ENCODE measurements around the gene OSBPL5.

The OSBPL5 gene

DNA sequence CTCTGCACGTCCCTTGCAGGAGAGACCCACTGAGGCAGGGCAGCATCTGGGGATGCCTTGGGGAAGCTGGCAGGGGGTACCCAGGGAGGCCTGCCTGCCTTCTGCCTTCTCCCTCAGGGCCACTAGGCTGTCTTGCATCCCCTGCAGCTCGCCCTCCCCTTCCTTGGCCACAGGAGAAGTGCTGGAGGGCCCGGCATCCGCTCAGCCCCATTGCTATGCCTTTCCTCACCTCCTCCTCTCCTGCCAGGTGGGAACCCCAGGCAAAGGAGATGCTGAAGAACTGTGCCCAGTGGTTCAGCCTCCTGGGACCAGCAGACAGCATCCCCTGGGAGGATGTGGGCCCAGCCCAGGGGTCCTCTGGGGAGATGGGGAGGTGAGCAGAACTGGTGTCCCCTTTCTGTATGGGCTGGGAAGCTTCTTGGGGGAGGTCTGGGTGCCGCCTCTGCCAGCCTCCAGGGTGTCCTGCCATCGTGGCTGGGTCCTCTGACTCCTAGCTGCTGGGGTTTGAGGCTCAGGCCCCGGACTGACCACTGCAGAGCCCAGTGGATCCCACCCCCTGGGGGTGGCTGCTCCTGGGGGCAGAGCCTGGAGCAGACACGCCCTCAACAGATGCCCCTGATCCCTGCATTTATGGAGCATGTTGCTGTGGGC lies 32.9 kb upstream of the OSBPL5 start:
- DNase-seq, result no peak

DNA sequence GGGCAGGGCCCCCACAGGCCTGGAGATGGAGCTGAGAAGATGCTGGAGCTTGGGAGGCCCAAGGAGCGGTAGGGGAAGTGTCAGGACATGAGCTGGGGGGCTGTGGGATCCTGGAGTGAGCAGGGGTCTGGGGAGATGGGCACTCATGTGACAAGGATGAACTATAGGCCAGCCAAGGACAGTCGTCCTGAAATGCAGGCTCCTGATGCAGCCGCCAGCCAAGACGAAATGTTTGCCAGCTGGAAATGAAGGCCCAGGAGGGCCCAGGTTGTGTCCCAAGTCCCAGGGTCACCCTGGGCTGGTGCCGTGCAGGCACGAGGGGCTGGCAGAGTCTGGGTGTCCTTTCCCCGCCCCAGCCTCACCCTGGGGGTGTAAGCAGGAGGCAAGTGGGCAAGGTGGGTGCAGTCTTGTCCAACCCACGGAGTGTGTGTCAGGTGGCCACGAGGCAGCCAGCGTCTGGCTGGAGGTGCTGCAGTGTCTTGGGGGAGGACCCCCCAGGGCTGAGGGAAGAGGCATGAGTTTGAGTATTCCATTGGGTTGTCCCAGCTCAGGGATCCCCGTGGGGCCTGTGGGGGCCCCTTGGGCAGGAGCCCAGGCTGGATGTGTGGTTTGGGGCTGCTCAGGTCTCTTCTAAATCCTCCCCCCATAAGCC lies 32.1 kb upstream of the OSBPL5 start:
- DNase-seq, result no peak

DNA sequence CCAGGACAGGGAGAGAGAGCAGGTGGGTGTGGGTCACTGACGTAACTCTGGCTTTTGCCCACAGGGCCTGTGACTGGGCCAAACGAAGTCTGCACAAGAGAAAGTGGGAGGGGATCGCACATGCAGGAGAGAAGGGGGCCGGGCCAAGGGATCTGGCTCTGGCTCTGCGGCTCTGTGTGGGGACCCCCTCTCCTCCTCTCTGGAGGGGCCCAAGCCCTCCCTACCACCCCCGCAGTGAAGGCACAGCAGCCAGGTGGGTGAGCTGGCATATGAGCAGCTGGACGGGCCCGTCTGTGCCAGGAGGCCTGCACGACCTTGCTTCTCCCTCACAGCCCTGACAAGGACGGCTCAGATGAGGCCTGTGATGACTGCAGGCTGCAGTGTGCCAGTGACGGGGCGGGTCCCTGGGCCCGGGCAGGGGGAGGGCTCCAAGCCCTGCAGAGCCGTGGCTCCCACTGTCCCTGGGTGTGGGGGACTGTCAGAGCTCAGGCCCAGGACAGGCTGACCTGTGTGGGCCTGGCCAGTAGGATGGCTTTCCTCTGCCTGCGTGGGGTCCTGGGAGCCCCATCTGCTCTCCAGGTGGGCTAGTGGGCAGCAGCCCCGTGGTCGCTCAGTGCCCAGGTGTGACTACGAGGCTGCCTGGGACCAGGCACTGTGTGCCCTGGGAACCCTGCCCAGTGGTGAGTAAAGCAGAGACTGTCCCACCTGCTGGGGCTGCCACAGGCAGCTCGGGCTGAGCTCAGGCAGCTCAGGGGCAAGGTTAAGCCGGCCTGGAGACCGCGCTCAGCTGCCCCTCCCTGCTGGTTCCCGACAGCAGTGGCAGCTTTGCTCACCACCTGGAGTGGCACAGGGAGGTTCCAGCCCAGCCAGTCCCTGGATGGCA lies 31.3 kb upstream of the OSBPL5 start:
- no peak for DNase-seq

DNA sequence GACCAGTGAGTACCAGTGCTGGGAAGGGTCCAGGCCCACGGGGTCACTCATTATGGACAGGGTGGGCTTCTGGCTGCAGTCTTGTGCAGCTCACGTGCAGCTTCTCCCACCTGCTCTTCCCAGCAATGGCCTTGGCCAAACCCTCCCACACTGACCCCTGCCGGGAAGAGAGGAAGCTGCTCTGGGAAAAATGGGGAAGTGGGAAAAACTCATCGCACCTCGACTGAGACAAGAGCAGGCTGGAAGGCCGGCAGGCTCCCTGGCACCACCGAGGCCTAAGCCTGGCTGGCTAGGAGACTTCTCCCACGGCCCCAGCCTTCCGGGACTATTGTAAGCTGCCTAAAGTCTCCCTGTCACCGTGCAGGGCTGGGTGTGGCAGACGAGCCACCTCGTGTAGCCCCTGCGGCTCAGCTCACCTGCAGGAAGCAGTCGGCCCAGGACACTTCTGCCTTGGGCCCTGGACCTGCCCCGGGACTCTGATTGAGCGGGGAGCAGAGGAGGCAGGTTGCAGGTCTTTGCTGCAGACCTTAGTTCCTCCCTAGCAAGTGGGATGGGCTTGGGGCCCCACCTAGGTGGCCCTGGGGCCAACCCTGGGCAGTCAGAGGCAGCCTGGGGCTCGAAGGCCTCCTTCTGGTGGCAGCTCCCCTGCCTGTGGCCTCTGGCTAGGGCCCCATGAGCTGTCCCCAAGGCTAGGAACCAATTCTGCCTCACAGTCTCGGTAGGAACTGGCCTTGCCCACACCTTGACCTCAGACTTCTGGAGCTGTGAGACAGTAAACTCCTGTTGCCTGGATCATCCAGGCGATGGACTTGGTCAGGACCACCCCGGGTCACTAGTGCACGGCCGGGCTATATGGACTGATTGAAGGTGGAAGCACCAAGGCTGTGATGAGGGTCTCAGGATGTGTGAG lies 30.4 kb upstream of the OSBPL5 start:
- DNase-seq, result peak; percentile 37 to 59

DNA sequence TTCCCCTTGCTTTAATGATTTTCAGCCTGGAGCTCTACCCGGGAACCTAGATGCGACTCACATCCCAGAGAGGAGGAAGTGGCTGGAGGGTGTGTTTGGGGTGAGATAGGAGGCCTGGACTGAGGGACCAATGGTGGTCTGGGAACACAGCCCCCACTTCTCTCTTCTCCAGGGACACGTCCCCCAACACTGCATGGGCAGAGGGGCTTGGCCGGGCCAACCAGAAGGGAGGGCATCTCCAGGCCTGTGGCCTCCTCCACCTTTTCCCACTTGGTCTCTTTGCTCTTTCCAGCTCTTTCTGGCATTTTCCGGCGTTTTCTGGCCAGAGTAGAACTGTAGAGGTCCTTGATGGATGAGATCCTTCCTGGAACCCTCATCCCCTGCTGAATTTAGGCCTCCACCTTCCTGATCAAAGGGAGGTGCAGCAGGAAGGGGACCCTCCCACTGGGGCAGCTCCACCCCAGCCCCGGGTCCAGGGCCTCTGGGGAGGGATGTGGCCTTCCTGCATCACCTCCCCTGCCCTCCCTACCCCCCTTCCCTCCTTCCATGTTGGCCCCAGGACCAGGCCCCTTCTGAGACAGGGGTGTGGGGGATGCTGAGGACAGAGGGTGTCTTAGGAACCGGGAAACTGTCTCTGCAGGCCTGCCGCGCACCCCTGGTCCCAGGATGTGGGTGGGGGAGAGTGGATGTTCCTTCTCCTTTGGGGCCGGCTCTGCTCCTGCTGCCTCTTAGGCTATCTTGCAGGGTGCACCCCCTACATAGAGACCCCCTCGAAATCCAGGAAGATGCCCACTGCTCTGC lies 29.1 kb upstream of the OSBPL5 start:
- DNase-seq, result no peak

DNA sequence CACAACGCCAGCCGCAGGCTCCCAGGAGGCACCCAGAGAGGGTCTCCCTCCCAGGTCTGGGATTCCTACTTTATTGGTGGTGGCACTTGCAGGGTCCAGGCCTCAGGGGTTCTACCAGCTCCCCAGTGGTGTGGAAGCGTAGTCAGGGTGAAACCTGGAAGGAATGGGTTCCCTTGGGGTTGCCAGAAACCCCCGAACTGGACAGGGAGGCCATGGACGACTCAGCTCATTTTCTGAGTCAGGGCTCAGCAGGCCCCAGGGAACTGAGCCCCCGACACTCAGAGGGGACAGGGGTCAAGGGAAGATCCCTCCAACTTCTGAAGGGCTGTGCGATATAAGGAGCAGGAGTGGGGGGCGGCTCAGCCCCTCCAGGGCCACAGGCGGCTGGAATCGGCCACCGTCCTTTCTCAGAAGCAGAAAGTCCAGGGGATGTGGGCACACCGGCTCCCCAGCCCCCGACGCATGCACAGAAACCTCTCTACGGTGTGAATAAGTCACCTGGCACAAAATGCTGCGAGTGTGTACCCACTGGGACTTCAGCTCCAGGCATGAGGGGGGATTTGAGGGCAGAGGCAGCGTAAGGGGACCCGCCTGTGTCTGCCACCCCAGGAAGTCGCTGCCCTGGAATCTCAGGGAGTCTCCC lies 28.4 kb upstream of the OSBPL5 start:
- DNase-seq, result no peak

DNA sequence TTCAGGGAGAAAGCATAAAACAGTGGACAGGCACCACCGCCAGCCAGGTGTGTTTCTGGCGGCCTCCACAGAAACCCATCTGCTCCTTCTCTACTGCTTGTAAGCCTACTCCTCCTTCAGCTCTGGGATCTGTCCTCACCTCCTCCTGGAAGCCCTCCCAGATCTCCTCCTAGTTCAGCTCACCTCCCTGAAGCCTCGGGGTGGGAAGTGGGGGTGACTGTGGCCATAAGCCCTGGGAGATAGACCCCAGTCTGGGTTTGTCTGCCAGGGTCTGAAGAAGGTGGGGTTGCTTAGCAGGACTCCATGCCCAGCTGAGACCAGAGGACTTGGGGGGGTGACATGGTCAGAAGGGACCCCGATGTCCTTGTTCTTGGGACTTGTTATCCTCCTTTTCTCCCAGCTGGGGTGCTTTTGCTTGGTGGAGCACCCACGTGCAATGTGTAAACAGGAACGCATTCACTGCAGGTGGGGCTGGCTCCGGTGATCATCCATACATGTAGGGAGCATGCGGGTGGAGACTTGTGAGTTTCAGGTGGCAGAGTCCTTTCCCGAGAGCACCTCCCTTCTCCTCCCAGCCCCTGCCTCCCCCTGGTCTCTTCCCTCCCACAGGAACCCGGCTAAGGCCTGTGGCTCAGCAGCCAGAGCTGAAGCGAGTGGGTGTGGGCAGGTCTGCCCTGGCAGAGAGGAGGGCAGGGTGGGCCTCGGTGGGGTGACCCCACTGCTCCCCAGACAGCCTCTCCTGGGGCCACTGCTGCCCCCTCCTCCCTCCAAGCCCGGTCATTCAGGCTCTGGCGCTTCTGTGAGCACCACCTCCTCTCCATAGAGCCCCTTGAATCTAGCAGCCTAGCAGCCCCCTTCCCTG lies 27.6 kb upstream of the OSBPL5 start:
- DNase-seq, result no peak

DNA sequence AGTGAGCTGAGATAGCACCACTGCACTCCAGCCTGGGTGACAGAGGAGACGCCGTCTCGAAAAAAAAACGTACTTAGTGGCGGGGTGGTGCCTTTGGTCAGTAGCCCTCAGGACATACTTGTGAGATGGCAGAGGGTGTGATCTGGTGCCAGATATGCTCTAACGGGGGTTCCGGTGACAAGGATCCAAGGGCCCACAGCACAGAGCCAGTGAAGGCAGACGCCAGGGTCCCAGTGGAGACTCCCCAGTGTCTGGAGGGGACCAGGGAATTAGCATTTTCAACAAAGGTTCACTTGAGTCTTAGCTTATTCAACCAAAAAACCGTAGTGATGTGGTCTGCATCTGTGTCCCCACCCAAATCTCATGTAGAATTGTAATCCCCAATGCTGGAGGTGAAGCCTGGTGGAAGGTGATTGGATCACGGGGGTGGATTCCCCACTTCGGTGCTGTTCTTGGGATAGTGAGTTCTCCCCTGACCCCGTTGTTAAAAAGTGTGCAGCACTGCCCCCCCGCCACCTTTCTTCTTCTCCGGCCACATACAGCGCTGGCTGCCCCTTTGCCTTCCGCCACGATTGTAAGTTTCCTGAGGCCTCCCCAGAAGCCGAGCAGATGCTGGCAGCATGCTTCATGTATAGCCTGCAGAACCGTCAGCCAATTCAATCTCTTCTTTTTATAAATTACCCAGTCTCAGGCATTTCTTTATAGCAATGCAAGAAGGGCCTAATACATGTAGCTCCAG lies 26.6 kb upstream of the OSBPL5 start:
- no peak for DNase-seq

DNA sequence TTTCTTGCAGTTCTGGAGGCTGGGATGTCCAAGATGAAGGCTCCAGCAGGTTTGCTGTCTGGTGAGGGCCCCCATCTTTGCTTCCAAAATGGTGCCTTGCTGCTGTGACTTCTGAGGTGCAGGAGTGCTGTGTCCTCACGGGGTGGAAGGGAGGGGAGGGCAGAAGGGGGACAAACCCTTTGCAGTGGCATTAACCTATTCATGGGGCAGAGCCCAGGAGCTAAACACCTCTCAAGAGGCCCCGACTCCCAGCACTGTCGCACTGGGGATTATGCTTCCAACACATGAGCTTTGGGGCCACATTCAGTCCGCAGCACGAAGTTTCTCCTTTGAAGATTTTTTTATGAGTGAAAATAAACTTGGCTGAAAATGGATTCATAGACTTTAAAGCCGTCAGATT lies 25.5 kb upstream of the OSBPL5 start:
- no peak for DNase-seq

DNA sequence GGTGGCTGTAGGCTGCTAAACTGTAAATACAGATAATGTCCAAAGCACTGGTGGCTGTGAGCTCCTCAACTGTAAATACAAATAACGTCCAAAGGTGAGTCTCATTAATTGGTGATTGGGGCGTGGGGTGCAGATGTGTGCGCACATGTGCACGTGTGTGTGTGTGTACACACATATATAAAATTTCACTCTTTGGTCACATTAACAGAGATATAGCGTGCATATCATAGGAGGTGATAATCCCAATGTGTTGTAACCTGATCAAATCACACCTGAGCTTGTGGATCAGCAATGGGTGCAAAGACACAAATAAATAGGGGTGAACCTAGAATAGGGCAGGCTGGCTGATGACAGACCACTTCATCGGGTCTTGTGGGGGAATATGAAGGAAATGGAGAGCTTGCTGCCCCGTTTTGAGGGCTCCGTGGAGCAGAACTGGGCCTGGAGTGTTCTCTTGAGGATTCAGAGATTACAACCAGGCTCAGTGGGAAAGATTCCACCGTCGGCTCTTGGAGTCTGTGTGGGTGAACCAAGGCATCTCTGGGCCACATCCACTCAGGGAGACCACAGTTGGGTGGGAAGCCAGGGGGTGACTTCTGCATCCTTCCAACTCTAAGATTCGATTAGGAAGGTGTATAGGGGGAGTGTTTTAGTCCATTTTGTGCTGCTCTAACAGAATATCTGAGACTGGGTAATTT lies 24.9 kb upstream of the OSBPL5 start:
- DNase-seq, result no peak

DNA sequence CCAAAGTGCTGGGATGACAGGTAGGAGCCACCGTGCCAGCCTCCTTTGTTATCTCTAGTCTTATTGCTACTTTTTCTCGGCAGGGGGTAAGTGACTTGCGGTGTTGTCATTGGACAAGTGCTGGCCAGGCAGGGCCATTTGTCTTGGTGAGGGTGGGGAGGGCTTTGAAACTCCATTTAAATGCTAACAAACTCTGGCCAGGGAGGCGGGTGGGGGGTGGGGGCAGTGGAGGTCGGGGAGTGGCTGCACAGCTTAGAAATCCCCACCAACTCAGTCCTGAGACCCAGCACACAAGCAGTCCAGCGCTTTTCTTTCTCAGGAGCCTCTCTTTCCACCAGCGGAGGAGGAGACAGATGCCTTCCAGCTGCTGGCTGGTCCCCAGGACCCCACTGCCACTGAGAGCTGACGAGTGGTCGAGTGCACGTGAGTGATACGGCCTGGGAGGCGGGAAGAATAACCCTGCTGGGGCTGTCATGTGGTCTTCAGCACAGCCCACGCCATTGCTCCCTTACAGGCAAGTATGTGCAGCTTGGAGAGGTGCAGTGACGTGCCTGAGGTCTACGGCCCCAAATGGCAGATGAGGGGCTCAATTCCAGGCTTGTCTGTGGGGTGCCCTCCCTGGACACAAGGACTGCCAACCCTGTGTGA lies 24.2 kb upstream of the OSBPL5 start:
- no peak for DNase-seq

DNA sequence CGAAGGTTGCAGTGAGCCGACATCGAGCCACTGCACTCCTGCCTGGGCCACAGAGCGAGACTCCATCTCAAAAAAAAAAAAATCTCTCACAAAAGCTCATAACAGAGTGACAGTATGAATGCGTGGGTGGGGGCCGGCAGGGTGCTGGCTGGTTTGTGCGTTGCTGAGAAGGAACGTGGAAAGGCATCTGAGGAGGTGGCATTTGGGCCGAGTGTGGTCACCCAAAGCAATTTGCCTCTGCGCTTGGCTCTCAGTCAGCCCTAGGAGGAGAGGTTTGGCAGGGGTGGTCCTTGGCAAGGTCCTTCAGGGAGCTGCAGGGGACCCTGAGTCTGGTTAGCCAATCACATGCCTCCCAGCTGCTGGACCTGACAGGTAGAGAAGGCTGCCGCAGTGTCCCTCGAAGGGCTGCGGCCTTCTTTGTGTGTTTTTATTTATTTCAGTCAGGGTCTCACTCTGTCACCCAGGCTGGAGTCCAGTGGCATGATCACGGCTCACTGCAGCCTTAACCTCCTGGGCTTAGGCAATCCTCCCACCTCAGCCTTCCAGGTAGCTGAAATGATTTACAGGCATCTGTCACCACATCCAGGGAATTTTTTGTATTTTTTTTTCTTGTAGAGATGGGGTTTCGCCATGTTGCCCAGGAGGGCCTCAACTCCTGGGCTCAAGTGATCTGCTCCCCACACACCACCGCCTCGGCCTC lies 23.5 kb upstream of the OSBPL5 start:
- DNase-seq, result no peak

DNA sequence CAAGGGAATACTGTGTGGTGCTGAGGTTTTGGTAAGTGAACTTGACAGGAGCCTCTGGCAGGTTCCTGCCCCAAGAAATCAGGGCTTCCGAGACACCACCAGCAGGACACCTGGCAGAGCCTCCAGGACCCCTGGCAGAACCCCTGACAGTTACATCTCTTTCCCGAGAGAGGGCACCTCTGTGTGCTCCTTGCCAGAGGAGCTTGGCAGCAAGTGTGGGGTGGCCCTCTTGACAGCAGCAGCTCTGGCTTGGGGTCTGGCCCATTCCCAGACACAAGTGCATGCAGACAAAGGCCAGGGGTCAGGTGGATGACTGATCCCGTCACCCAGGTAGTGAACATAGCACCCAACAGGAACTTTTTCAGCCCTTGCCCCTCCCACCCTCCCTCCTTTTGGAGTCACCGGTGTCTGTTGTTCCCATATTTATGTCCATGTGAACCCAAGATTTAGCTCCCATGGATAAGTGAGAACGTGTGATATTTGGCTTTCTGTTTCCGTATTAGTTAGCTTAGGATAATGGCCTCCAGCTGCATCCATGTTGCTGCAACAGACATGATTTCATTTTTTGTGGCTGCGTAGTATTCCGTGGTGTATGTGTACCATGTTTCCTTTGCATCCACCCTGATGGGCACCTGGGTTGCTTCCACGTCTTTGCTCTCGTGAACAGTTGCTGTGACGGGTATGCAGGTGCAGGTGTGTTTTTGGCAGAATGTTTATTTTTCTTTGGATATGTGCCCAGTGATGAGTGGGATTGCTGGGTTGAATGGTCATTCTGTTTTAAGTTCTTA lies 21.2 kb upstream of the OSBPL5 start:
- no peak for DNase-seq

DNA sequence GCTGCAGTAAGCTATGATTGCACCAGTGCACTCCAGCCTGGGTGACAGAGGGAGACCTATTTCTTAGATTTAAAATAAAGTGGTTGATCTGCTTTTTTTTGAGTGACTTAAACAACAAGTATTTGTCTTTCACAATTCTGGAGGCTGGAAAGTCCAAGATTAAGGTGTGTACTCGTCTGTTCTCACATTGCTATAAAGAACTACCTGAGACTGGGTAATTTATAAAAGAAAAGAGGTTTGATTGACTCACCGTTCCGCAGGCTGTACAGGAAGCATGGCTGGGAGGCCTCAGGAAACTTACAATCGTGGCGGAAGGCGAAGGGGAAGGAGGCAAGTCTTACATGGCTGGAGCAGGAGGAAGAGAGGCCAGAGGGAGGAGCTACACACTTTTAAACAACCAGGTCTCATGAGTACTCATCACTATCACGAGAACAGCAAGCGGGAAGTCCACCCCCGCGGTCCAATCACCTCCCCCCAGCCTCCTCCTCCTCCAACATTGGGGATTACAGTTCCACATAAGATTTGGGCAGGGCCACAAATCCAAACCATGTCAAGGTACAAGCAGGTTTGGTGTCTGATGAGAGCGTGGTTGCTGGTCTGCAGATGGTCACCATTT lies 19.7 kb upstream of the OSBPL5 start:
- peak in 1 of 2 donors; percentile 21 for DNase-seq

DNA sequence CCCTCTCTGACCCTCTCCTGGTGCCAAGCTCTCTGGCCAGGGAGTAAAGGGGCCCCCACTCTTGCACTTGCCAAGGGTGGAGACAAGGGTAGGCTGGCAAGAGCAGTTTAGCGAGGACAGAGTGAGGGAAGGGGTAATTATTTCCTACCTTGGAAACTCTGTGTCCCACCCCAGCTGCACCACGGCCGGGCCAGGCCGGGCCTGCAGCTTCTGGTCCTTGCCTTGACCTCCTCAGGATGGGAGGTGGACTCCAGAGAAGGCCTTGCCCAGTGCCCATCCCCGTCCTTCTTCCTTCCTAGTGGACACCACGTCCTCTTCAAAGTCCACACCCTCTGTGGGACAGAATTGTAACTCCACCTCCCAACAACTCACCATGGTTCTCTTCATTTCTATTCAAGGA lies 18.4 kb upstream of the OSBPL5 start:
- no peak for DNase-seq

DNA sequence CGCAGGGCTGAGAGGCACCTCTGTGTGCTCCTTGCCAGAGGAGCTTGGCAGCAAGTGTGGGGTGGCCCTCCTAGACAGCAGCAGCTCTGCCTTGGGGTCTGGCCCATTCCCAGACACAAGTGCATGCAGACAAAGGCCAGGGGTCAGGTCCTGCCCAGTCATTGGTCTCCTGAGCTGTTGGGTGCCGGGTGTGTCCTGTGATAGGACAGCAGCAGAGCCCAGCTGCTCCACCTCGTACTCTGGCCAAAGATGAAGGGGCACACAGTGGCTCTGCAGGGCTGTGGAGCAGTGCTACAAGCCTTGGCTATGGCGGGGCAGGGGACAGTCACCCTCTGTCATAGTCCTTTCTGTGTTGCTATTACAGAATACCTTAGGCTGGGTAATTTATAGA lies 17.3 kb upstream of the OSBPL5 start:
- no peak for DNase-seq
